PC-9 (cell line): ENCODE measurements around the gene VEGFB.

Experiments used
- CTCF ChIP-seq: fragments of 200-600 bp; sonication (generic); conservative IDR thresholded peaks from 2 replicates; pipeline ENCODE4 v1.6.1; 2017; ENCODE audit warnings: mixed run types, antibody characterized with exemption, mild to moderate bottlenecking, moderate library complexity
- EZH2 ChIP-seq: fragments of 200-600 bp; sonication (generic); IDR thresholded peaks from 2 replicates; pipeline ENCODE4 v1.8.0; 2017; ENCODE audit warnings: antibody characterized with exemption, low read depth

DNA sequence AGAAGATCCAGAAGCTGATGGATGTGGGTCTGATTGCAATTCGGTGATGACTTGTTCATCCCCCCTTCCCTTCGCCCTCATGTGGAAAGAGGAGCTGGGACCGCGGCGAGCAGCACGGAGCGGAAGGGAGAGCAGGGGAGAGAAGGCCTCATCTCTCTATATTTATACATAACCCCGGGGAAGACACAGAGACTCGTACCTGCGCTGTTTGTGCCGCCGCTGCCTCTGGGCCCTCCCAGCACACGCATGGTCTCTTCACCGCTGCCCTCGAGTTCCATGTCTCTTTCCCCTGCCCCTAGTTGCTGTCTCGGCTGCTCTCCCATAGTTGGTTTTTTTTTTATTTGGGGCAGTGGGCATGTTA lies 30.3 kb upstream of the VEGFB start:
- TF ChIP-seq CTCF, result no peak
- TF ChIP-seq EZH2, result no peak
